ENCODE measurements around the gene NIM1K. TPM values are rescaled to one million over a fixed set of nuclear protein-coding genes. Genes with fewer than 3 reads are reported as not detected.

The NIM1K gene
- total RNA-seq, 1 donor: 1.9 TPM

DNA sequence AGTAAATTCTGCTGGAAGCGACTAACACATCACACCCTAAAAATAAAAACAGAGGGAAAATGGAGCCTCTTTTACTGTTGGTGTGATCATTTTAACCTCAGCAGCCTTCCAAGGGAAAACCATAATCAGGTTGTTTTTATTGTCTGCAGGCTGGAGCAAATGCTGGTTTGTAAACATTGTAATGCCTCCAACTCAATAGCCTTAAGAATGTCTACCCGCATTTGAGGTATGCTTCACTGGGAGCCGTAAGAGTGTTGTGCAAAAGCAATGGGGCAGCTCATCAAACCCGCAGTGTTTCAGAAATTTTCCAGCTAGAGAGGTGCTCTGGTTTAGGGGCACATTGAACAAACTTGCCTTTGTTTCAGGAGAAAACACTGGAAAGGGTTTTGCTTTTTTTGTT is 17.0 kb downstream of the NIM1K start:
- no peak for TF ChIP-seq CTCF (IDR thresholded peaks at IDR 0.05; ENCODE audit: insufficient read depth, low read length)
- H3K4me3 ChIP-seq (ENCODE audit: low read depth, low read length): no peak overlapping the region
- DNase-seq (ENCODE audit: low read depth): no peak

DNA sequence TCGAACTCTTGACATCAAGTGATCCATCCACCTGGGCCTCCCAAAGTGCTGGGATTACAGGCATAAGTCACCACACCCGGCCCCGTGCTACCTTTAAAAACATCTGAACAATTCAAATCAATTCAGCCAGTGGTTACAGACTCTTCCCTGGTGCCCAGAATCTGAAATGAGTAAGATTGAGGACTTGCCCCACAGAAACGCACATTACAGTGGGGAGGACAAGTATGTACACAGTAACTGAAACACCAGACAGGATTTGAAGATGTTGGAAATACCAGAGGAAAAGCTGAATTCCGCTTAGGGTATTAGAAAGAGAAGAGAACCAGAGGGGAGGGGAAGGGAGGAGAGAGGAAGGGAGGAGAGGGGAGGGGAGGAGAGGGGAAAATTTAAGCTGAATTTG is 17.8 kb downstream of the NIM1K start:
- no peak overlapping the region for H3K4me3 ChIP-seq (ENCODE audit: low read depth, low read length)
- no peak for TF ChIP-seq CTCF (IDR thresholded peaks at IDR 0.05; ENCODE audit: insufficient read depth, low read length)
- DNase-seq (ENCODE audit: low read depth): no peak

DNA sequence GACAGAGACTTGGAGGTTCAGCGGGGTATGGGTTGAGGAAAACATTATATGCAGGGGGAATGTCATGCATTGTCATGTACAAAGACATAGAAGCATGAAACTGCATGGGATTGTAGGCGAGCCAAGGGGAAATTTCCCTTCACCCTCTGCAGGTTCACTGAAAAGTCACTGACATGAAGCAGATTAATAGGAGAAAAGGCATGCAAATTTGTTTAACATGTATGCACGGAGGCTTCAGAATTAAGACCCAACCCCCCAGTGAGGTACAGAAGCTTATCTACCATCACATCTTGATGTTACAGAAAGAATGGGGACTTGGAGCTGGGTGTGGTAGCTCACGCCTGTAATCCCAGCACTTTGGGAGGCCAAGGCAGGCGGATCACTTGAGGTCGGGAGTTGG is 18.5 kb downstream of the NIM1K start:
- no peak overlapping the region for H3K4me3 ChIP-seq (ENCODE audit: low read depth, low read length)
- no peak for DNase-seq (ENCODE audit: low read depth)
- no peak for TF ChIP-seq CTCF (IDR thresholded peaks at IDR 0.05; ENCODE audit: insufficient read depth, low read length)

- no peak overlapping the region for H3K4me3 ChIP-seq (ENCODE audit: low read depth, low read length)
- DNase-seq (ENCODE audit: low read depth): no peak
- TF ChIP-seq CTCF (IDR thresholded peaks at IDR 0.05; ENCODE audit: insufficient read depth, low read length): no peak
Measured at GRCh38 chr5:43213951-43214350, 21.9 kb downstream of the NIM1K start.

DNA sequence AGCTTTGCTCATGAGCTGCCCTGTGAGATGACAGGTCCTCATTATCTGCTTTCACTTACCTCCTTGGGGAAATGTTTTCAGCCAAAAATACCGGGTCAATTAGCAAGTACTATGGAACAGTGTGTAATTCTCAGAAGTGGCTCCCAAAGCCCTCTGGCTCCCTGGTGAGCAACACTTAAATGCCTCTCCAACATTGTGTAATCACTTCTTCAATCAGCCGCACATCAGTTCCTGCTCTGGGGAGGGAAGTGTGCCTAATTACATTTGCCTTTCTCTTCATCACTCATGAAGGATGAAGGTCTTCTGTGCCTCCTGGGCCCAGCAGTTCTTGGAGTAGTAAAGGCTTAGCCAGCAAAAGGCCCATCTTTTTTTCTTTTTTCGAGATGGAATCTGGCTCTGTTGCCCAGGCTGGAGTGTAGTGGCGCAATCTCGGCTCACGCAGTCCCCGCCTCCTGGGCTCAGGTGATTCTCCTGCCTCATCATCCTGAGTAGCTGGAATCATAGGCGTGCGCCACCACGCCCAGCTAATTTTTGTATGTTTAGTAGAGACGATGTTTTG is 23.1 kb downstream of the NIM1K start:
- no peak for DNase-seq (ENCODE audit: low read depth)
- no peak for TF ChIP-seq CTCF (IDR thresholded peaks at IDR 0.05; ENCODE audit: insufficient read depth, low read length)
- H3K4me3 ChIP-seq (ENCODE audit: low read depth, low read length): no peak overlapping the region

DNA sequence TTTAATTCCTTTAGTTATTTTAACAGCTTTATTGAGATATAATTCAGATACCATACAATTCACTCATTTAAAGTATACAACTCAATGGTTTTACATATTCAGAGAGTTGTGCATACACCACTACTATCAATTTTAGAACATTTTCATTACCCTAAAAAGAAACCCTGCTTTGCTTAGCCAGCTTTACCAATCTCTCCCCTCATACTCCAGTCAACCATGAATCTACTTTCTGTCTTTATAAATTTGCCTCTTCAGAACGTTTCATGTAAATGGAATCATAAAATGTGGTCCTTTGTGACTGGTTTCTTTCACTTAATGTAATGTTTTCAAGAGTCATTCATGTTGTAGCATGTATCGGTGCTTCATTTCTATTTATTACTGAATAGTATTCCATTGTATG is 24.9 kb downstream of the NIM1K start:
- no peak for TF ChIP-seq CTCF (IDR thresholded peaks at IDR 0.05; ENCODE audit: insufficient read depth, low read length)
- no peak for DNase-seq (ENCODE audit: low read depth)
- H3K4me3 ChIP-seq (ENCODE audit: low read depth, low read length): no peak overlapping the region

GRCh38 chr5:43219120-43219519 is 27.1 kb downstream of the NIM1K start:
- H3K4me3 ChIP-seq (ENCODE audit: low read depth, low read length): no peak overlapping the region
- no peak for TF ChIP-seq CTCF (IDR thresholded peaks at IDR 0.05; ENCODE audit: insufficient read depth, low read length)
- DNase-seq (ENCODE audit: low read depth): no peak
